Gastroesophageal sphincter (tissue), 4 donors: ENCODE measurements around the gene VPS37C. TPM values are rescaled to one million over a fixed set of nuclear protein-coding genes. Genes with fewer than 3 reads are reported as not detected.

Source experiments
- ATAC-seq: fragments of 150-250 bp; one replicate; pipeline ENCODE4 v1.9.1; 2016; ENCODE audit warnings: mild to moderate bottlenecking, moderate library complexity
- H3K27ac ChIP-seq, 4 donors: fragments of 200-600 bp; sonication (generic) in 3 of 4; 1 replicate in 3 of 4; 2 replicates in 1 of 4; pipeline ENCODE4 v1.5.1; 2016 to 2019
- H3K27me3 ChIP-seq: fragments of 200-600 bp; sonication (generic); one replicate; pipeline ENCODE4 v1.5.1; 2019
- H3K36me3 ChIP-seq, 2 donors: fragments of 200-600 bp; sonication (generic); one replicate each; pipeline ENCODE4 v1.5.1; 2019; ENCODE audit warnings: control low read depth in 1 of 2
- H3K4me1 ChIP-seq, 3 donors: fragments of 200-600 bp; sonication (generic); 1 replicate in 2 of 3; 2 replicates in 1 of 3; pipeline ENCODE4 v1.5.1; 2016 to 2019; ENCODE audit warnings: control low read depth in 2 of 3
- H3K4me3 ChIP-seq, 2 donors: fragments of 200-600 bp; sonication (generic); one replicate each; pipeline ENCODE4 v1.5.1; 2019; ENCODE audit warnings: mild to moderate bottlenecking in 1 of 2, moderate library complexity in 1 of 2
- H3K9me3 ChIP-seq, 3 donors: fragments of 200-600 bp; sonication (generic); one replicate each; pipeline ENCODE4 v1.5.1; 2017 to 2019; ENCODE audit warnings: control low read depth in 2 of 3
- EP300 ChIP-seq: sonication (generic); formaldehyde crosslinking; IDR thresholded peaks from one replicate; pipeline ENCODE4 v1.6.1; 2017; ENCODE audit warnings: antibody characterized with exemption, mild to moderate bottlenecking
- POLR2A ChIP-seq, 2 donors: fragments of 450-650 bp; IDR thresholded peaks; one replicate each; pipeline ENCODE4 v1.6.1; 2017; ENCODE audit warnings: antibody characterized with exemption in 2 of 2, mild to moderate bottlenecking in 2 of 2, moderate library complexity in 1 of 2
- POLR2AphosphoS5 ChIP-seq: sonication (generic); formaldehyde crosslinking; IDR thresholded peaks from one replicate; pipeline ENCODE4 v1.6.1; 2017; ENCODE audit warnings: antibody characterized with exemption
- WGBS, 2 donors: methylation state at CpG; one replicate each; pipeline ENCODE4 v1.1.5; 2018; ENCODE audit warnings: low coverage in 1 of 2; 5-methylcytosine and 5-hydroxymethylcytosine counted together
- total RNA-seq, 4 donors: library from RNA; depleted of rRNA; stranded (reverse); fragments of >200 nt; gene quantifications; one replicate each; pipeline ENCODE4 v1.1.0, GENCODE V29; 2016
- TF ChIP-seq, protein P1 (sequence below), 4 experiments: fragments of 200-600 bp in 2 of 4; fragments of 450-650 bp in 2 of 4; sonication (generic) in 1 of 4; IDR thresholded peaks; one replicate each; pipeline ENCODE4 v1.5.1; 2017 to 2019; ENCODE audit warnings: antibody characterized with exemption in 4 of 4, mild to moderate bottlenecking in 2 of 4, moderate library complexity in 2 of 4

VPS37C gene
- total RNA-seq, 4 donors from 2014 or later: 19.1 to 41.9 (median 25.5) TPM

DNA sequence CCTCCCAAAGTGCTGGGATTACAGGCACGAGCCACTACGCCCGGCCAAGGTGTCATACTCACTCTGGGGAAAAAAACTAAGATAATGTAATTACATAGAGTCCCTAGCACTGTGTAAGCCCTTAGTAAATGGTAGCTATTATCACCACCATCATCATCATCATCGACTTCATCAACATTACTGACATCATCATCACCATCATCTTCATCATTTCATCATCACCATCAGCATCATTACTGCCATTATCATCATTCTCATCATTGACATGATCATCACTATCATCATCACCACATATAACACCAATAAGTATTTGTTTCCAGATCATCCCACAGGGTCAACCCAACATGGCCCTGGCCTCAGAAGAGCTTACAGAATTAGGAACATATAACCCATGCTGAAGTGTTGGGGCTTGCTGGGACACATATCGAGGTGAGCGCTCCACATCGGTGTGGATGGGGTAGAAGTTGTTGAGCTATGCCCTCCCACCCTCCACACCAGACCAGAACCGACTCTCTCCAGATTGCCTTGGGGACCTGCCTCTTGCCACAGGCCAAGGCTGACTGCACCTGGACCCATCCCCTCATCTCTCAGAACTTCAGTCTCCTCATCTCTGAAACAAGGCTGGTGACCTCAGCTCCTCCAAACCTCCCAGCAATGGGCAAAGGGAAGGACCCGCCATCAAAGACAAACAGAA lies 73.7 kb downstream of the VPS37C start:
- 74 to 94% methylated on average over 4 to 6 of the region's 9 CpGs for WGBS, 2 donors
- H3K4me1 ChIP-seq: no peaks in the 10 kb centered on the region
- TF ChIP-seq EP300 (no peak), POLR2AphosphoS5 (no peak), POLR2A (IDR thresholded peaks at IDR 0.05) (no peak)
- TF ChIP-seq, protein P1, sequence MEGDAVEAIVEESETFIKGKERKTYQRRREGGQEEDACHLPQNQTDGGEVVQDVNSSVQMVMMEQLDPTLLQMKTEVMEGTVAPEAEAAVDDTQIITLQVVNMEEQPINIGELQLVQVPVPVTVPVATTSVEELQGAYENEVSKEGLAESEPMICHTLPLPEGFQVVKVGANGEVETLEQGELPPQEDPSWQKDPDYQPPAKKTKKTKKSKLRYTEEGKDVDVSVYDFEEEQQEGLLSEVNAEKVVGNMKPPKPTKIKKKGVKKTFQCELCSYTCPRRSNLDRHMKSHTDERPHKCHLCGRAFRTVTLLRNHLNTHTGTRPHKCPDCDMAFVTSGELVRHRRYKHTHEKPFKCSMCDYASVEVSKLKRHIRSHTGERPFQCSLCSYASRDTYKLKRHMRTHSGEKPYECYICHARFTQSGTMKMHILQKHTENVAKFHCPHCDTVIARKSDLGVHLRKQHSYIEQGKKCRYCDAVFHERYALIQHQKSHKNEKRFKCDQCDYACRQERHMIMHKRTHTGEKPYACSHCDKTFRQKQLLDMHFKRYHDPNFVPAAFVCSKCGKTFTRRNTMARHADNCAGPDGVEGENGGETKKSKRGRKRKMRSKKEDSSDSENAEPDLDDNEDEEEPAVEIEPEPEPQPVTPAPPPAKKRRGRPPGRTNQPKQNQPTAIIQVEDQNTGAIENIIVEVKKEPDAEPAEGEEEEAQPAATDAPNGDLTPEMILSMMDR (IDR thresholded peaks at IDR 0.05): no peak
- no peaks in the 10 kb centered on the region for H3K9me3 ChIP-seq
- no peaks in the 10 kb centered on the region for H3K36me3 ChIP-seq
- H3K27me3 ChIP-seq: no peaks in the 10 kb centered on the region
- no peak overlapping the region for H3K4me3 ChIP-seq
- no peak for ATAC-seq
- no peak overlapping the region for H3K27ac ChIP-seq

GRCh38 chr11:61083601-61084147 lies 77.6 kb downstream of the VPS37C start:
- no peaks in the 10 kb centered on the region for H3K36me3 ChIP-seq
- H3K4me1 ChIP-seq: no peaks in the 10 kb centered on the region
- no peak for TF ChIP-seq POLR2A (IDR thresholded peaks at IDR 0.05)
- TF ChIP-seq POLR2AphosphoS5: no peak
- TF ChIP-seq, protein P1 (IDR thresholded peaks at IDR 0.05): no peak
- TF ChIP-seq EP300: no peak
- 70 to 77% methylated on average over 2 to 12 of the region's 13 CpGs for WGBS, 2 donors
- no peak overlapping the region for H3K4me3 ChIP-seq
- H3K9me3 ChIP-seq: no peaks in the 10 kb centered on the region
- H3K27me3 ChIP-seq: no peaks in the 10 kb centered on the region
- H3K27ac ChIP-seq: no peak overlapping the region
- ATAC-seq: no peak

- Histone ChIP-seq H3K4me1 (no peaks in the 10 kb centered on the region), H3K27me3 (no peaks in the 10 kb centered on the region), H3K27ac (no peak overlapping the region), H3K9me3 (no peaks in the 10 kb centered on the region), H3K4me3 (no peak overlapping the region), H3K36me3 (no peaks in the 10 kb centered on the region)
- ATAC-seq: no peak
- TF ChIP-seq POLR2A (IDR thresholded peaks at IDR 0.05): no peak
- TF ChIP-seq, protein P1 (IDR thresholded peaks at IDR 0.05): no peak
- TF ChIP-seq POLR2AphosphoS5: no peak
- no peak for TF ChIP-seq EP300
- 71 to 100% methylated on average over 3 to 4 of the region's 14 CpGs for WGBS, 2 donors
These were observed 78.2 kb downstream of the VPS37C start for GRCh38 chr11:61082931-61083531.

DNA sequence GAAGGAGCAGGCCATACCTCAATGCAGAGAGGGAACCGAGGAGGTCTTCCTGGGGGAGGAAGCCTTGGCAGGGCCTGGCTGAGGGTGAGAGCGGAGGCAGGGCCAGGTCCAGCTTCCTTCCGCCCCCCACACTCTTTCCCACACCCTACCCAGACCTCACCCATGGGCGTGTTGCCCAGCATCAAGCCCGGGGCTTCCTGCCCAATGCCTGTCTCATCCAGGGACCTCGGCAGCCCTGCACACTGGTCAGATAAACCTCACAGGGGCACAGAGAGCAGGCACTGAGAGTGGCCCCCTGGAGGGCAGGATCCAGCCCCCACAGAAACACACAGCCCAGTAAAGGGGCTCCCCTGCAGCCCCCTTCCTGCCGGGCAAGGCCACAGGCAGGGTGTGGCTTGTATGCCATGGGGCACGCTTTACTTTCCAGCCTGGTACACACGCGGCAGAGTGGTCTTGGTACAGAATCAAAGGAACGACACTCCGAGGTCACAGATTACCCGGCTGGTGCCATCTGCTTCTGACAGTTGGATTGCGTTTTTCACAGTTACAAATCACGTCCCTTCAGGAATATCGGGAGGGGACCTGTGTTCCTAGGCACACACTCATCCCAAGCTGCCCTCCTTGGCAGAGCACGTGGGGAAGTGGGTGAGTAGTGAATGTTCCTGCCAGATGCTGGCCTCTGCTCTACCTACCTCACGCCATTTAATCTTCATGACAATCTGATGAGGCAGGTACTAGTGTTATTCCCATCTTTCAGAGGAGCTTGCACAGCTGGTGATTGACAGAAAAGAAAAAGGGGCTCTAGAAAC lies 79.0 kb downstream of the VPS37C start:
- ATAC-seq: no peak
- Histone ChIP-seq H3K27ac (no peak overlapping the region), H3K4me3 (no peak overlapping the region), H3K27me3 (no peaks in the 10 kb centered on the region), H3K36me3 (no peaks in the 10 kb centered on the region), H3K9me3 (no peaks in the 10 kb centered on the region), H3K4me1 (no peaks in the 10 kb centered on the region)
- no peak for TF ChIP-seq POLR2A (IDR thresholded peaks at IDR 0.05)
- no peak for TF ChIP-seq EP300
- TF ChIP-seq, protein P1 (IDR thresholded peaks at IDR 0.05): no peak
- TF ChIP-seq POLR2AphosphoS5: no peak
- WGBS, 2 donors: 76 to 100% methylated on average over 1 to 4 of the region's 18 CpGs
